Activated CD4-positive, alpha-beta memory T cell treated with anti-CD3 and anti-CD28 coated beads for 36 hours (primary cell): ENCODE measurements around the gene SMG5. TPM values are rescaled to one million over a fixed set of nuclear protein-coding genes. Genes with fewer than 3 reads are reported as not detected.
A peak's percentile ranks its signal among the peaks of the same experiment; 100 is the strongest.
"Not testable (repeated sequence)": the region's sequence is repeated elsewhere in the genome, so short reads cannot be mapped to it uniquely, and the experiment has no call there.

Source experiments
- CTCF ChIA-PET: fragments of 350-600 bp; sonication (Branson Sonifier 250); formaldehyde crosslinking; loops from one replicate; lab custom pipeline; 2021; ENCODE audit warnings: antibody characterized with exemption, inconsistent platforms; lab: Charles Lee
- POLR2A ChIA-PET: fragments of 350-600 bp; sonication (Branson Sonifier 250); formaldehyde crosslinking; loops from one replicate; lab custom pipeline; 2021; ENCODE audit warnings: antibody characterized with exemption; lab: Charles Lee
- DNase-seq: peaks from one replicate; pipeline ENCODE4 v3.0.0-alpha.2; 2020
- H3K27ac Mint-ChIP-seq: one replicate; pipeline ENCODE4 v1.8.0; 2021; ENCODE audit warnings: mixed read lengths
- H3K27me3 Mint-ChIP-seq: one replicate; pipeline ENCODE4 v1.8.0; 2021; ENCODE audit warnings: mixed read lengths
- H3K36me3 Mint-ChIP-seq: one replicate; pipeline ENCODE4 v1.8.0; 2021; ENCODE audit warnings: mixed read lengths
- H3K4me1 Mint-ChIP-seq: one replicate; pipeline ENCODE4 v1.8.0; 2021; ENCODE audit warnings: low read depth, mixed read lengths
- H3K4me3 Mint-ChIP-seq: one replicate; pipeline ENCODE4 v1.8.0; 2021; ENCODE audit warnings: mild to moderate bottlenecking, mixed read lengths
- H3K9me3 Mint-ChIP-seq: one replicate; pipeline ENCODE4 v1.8.0; 2021; ENCODE audit warnings: mixed read lengths
- intact Hi-C: fragments of 100-400 bp; cut with micrococcal nuclease; formaldehyde crosslinking; loops from one replicate; pipeline ENCODE4 v1.15.1; 2023
- total RNA-seq, 2 experiments: library from RNA; stranded (reverse); gene quantifications; one replicate each; pipeline ENCODE4 v1.2.3, GENCODE V29; 2021

SMG5 gene, protein sequence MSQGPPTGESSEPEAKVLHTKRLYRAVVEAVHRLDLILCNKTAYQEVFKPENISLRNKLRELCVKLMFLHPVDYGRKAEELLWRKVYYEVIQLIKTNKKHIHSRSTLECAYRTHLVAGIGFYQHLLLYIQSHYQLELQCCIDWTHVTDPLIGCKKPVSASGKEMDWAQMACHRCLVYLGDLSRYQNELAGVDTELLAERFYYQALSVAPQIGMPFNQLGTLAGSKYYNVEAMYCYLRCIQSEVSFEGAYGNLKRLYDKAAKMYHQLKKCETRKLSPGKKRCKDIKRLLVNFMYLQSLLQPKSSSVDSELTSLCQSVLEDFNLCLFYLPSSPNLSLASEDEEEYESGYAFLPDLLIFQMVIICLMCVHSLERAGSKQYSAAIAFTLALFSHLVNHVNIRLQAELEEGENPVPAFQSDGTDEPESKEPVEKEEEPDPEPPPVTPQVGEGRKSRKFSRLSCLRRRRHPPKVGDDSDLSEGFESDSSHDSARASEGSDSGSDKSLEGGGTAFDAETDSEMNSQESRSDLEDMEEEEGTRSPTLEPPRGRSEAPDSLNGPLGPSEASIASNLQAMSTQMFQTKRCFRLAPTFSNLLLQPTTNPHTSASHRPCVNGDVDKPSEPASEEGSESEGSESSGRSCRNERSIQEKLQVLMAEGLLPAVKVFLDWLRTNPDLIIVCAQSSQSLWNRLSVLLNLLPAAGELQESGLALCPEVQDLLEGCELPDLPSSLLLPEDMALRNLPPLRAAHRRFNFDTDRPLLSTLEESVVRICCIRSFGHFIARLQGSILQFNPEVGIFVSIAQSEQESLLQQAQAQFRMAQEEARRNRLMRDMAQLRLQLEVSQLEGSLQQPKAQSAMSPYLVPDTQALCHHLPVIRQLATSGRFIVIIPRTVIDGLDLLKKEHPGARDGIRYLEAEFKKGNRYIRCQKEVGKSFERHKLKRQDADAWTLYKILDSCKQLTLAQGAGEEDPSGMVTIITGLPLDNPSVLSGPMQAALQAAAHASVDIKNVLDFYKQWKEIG
- 10 to 100 TPM; 65.1 to 68.0 TPM for total RNA-seq

DNA sequence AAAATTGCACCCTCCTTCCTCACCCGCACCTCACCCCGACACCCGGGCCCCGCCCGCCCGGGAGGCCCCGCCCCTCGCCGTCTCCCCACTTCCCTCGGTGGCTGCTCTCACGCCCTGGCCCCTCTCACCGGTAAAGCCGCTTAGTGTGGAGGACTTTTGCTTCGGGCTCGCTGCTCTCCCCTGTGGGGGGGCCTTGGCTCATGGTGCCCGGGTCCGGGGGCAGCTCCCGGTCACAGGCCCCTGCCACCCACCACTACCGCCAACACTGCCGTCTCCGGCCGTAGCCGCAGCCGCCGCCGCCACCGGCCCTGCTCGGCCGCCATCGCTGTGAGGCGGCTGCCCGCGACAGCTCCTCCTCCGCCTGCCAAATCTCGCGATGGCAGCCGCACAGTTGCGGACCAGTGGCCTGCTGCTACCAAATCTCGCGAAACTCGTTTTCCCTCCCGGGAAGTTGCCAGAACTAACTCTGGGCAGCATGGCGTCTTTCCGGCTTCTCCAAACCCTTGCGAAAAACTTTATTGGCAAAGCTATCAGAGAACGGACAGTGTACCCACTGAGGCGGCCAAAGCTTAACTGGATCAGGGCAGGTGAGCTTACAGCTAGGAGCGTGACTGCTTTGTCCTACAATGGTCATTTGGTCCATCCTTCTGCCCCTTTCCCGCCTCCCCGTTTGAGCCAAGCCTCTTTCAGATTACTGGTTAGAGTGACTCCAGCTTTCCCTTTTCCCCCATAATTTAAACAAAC is at the start of gene SMG5:
Gene SMG5 (minus strand): TSS at position 347 of the 744 bp plus-strand sequence. CDS start 145 bp downstream, at position 202.
- ChIA-PET POLR2A (interaction anchor here (0.5 to 3.3 kb wide), 17 partner anchors 12 to 424 kb away, joined by 3 to 15 read pairs (median 4); partner anchors contain the start of genes CCT3, GLMP, KHDC4 and PMF1), CTCF (interaction anchor here (0.7 to 2.7 kb wide), 11 partner anchors 11 to 216 kb away, joined by 3 to 11 read pairs (median 4); partner anchors contain the start of gene GLMP)
- peaks cover 24% of the 10 kb centered on the region for H3K36me3 Mint-ChIP-seq
- DNase-seq, result peak; percentile 98
- no peaks in the 10 kb centered on the region for H3K9me3 Mint-ChIP-seq
- no peaks in the 10 kb centered on the region for H3K27me3 Mint-ChIP-seq
- peak within 1 kb of the TSS; percentile 95 for H3K4me3 Mint-ChIP-seq
- H3K27ac Mint-ChIP-seq, result peak within 1 kb of the TSS; percentile 95
- H3K4me1 Mint-ChIP-seq, result peaks cover 38% of the 10 kb centered on the region
- intact Hi-C loops, result loop anchor here (1.0 to 5.0 kb wide), 8 partner anchors 13 to 460 kb away; partner anchors contain the start of genes CCT3, GLMP, MRPL24 and PMF1

DNA sequence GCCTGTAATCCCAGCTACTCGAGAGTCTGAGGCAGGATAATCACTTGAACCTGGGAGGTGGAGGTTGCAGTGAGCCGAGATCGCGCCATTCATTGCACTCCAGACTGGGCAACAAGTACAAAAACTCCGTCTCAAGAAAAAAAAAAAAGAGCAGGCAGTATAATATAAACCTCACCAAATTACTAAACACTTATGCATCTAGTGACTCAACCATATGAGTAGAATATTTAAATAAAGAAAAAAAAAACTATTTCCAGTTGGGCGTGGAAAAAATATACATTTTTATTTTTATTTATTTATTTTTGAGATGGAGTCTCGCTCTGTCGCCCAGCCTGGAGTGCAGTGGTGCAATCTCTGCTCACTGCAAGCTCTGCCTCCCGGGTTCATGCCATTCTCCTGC is 40.6 kb upstream of the SMG5 start:
- H3K4me3 Mint-ChIP-seq, H3K9me3 Mint-ChIP-seq, DNase-seq, H3K4me1 Mint-ChIP-seq, POLR2A ChIA-PET, H3K27ac Mint-ChIP-seq, intact Hi-C loops, H3K27me3 Mint-ChIP-seq: not testable (repeated sequence)
- CTCF ChIA-PET, result interaction anchor here (1.4 kb wide), 1 partner anchor 13 kb away, joined by 3 read pairs; no protein-coding TSS in a partner anchor
- peaks cover 37% of the 10 kb centered on the region for H3K36me3 Mint-ChIP-seq

DNA sequence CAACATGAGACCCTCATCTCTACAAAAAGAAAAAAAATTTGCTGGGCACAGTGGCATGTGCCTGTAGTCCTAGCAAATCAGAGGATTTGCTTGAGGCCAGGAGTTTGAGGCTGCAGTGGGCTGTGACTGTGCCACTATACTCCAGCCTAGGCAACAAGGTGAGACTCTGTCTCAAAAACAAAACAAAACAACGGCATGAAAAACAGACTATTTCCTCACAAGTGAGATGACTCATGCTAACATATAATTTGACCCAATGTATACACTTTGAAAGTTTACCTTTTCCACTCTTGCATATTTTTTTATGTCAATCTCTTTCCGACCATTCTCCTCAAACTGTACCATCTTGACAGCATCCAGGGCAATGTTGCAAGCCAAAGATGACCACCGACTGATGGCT is 37.9 kb upstream of the SMG5 start:
- no peak overlapping the region for H3K4me3 Mint-ChIP-seq
- H3K27me3 Mint-ChIP-seq, result no peaks in the 10 kb centered on the region
- peaks cover 55% of the 10 kb centered on the region for H3K36me3 Mint-ChIP-seq
- POLR2A ChIA-PET, result no interaction called here
- no peak overlapping the region for H3K27ac Mint-ChIP-seq
- H3K4me1 Mint-ChIP-seq, result no peaks in the 10 kb centered on the region
- H3K9me3 Mint-ChIP-seq, result no peaks in the 10 kb centered on the region
- CTCF ChIA-PET, result interaction anchor here (1.2 to 2.7 kb wide), 3 partner anchors 15 to 174 kb away, joined by 3 to 9 read pairs (median 4); no protein-coding TSS in a partner anchor
- DNase-seq, result no peak
- intact Hi-C loops, result no loop called here

DNA sequence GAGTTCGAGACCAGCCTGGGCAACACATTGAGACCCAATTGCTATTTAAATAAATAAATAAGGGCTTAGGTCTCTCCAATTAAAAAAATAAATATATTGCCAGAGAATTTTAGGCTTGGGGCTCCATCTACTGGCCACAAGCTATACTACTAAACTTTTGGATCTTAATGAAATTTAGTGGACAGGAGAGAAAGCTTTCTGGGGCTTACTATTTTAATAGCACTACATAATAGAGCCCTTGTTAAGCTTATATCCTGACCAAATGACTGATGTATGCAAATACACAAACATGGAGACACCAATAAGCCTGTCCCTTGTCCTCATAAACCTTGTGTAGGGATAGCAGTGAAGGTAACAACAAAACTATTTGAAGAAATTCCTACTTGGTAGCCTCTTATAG is 37.0 kb upstream of the SMG5 start:
- H3K4me1 Mint-ChIP-seq, result no peaks in the 10 kb centered on the region
- CTCF ChIA-PET, result interaction anchor here (0.5 to 2.7 kb wide), 26 partner anchors 9 to 325 kb away, joined by 3 to 11 read pairs (median 4); partner anchors contain the start of genes CCT3, GLMP, SMG5 and TSACC
- H3K4me3 Mint-ChIP-seq, result no peak overlapping the region
- no peaks in the 10 kb centered on the region for H3K9me3 Mint-ChIP-seq
- H3K36me3 Mint-ChIP-seq, result peaks cover 55% of the 10 kb centered on the region
- POLR2A ChIA-PET, result interaction anchor here (0.9 kb wide), 1 partner anchor 39 kb away, joined by 3 read pairs; no protein-coding TSS in a partner anchor
- DNase-seq, result no peak
- no peaks in the 10 kb centered on the region for H3K27me3 Mint-ChIP-seq
- intact Hi-C loops, result loop anchor here (1.0 kb wide), 1 partner anchor 173 kb away; no protein-coding TSS in a partner anchor
- no peak overlapping the region for H3K27ac Mint-ChIP-seq

DNA sequence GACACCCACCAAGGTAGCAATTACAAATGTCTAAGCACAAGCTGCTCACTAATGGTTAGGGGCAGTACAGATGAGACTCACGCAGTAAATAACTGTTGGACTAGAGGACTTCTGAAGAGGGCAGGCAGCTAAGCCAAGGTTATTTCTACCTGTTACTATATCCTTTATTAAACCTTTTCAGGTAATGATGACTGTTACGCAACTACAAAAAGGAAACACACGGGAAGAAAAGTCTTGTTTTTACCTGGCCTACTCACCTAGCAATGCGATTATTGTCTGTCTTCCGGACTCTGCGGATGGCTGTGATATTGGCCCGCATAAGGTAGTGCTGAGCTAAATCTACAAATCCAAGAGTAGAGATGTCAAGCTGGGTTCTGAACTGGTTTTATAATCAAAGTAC is 34.3 kb upstream of the SMG5 start:
- Mint-ChIP-seq H3K9me3 (no peaks in the 10 kb centered on the region), H3K27ac (no peak overlapping the region), H3K4me3 (no peak overlapping the region), H3K27me3 (no peaks in the 10 kb centered on the region), H3K4me1 (no peaks in the 10 kb centered on the region), H3K36me3 (peaks cover 58% of the 10 kb centered on the region)
- intact Hi-C loops, result no loop called here
- POLR2A ChIA-PET, result no interaction called here
- no peak for DNase-seq
- CTCF ChIA-PET, result no interaction called here

DNA sequence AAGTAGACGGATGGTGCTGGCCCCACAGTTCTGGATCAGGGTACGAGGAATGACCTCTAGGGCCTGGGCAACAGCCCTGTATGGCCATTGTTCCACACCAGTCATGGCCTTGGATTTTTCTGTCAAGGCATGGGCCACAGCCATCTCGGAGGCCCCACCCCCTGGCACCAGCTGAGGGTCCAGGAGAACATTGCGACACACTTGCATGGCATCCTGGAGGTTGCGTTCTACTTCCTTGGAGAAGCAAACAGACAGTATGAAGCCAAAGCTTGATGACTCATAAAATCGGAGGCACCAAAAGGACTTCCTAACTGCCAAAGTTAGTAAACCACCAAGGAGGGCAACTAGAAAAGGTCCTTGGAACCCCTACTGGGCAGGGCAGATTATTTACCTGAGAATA is 28.3 kb upstream of the SMG5 start:
- CTCF ChIA-PET, result interaction anchor here (1.1 kb wide), 1 partner anchor 8 kb away, joined by 4 read pairs; no protein-coding TSS in a partner anchor
- intact Hi-C loops, result no loop called here

DNA sequence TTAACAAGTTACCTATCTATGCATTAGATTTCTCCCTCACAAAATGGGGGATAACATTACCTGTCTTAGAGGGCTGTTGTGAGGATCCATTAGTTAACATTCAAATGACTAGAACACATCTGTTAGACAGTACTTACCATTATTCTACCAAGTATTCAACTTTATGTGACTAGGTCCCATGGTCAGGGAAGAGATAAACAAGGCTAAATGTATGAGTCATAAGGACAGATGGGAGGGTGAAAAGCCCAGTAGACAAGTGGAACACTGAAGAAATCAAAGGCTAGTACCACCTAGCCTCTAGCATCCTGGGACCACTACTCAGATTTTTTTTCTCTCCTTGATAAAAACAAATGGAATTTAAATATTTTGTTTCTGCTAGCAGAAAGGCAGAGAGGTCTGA is 25.5 kb upstream of the SMG5 start:
- Mint-ChIP-seq H3K4me1 (no peaks in the 10 kb centered on the region), H3K27ac (no peak overlapping the region), H3K9me3 (no peaks in the 10 kb centered on the region), H3K36me3 (peaks cover 29% of the 10 kb centered on the region), H3K27me3 (no peaks in the 10 kb centered on the region), H3K4me3 (no peak overlapping the region)
- ChIA-PET CTCF (interaction anchor here (2.3 kb wide), 1 partner anchor 11 kb away, joined by 5 read pairs; no protein-coding TSS in a partner anchor), POLR2A (no interaction called here)
- intact Hi-C loops, result no loop called here
- no peak for DNase-seq

More for the DNA sequence above, 28.3 kb upstream of the SMG5 start:
- H3K4me1 Mint-ChIP-seq, result no peaks in the 10 kb centered on the region
- H3K27ac Mint-ChIP-seq, result no peak overlapping the region
- H3K36me3 Mint-ChIP-seq, result peaks cover 39% of the 10 kb centered on the region
- POLR2A ChIA-PET, result interaction anchor here (0.7 kb wide), 1 partner anchor 15 kb away, joined by 3 read pairs; the partner anchor contains the start of gene GLMP
- H3K27me3 Mint-ChIP-seq, result no peaks in the 10 kb centered on the region
- H3K4me3 Mint-ChIP-seq, result no peak overlapping the region
- no peaks in the 10 kb centered on the region for H3K9me3 Mint-ChIP-seq
- DNase-seq, result no peak

DNA sequence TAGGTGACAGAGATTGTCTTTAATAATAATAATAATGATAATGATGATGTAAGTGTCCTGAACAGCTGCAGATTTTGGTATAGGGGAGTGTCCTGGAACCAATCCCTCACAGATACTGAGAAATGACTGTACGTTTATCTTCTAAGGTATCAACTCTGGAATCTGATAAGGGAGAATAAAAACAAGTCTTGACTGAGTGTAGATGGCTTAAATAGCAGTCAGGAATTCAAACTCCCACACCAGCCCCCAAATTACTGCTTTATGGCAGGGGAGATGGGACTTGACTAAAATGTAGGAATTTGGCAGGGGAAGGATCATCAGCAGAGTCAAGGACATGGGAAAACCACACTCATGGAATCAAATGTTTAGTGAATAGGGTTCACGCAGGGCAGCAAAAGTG is 22.6 kb upstream of the SMG5 start:
- H3K9me3 Mint-ChIP-seq, result no peaks in the 10 kb centered on the region
- DNase-seq, result no peak
- CTCF ChIA-PET, result interaction anchor here (0.9 to 1.2 kb wide), 2 partner anchors 30 to 81 kb away, joined by 3 read pairs; no protein-coding TSS in a partner anchor
- intact Hi-C loops, result no loop called here
- POLR2A ChIA-PET, result no interaction called here
- H3K4me1 Mint-ChIP-seq, result no peaks in the 10 kb centered on the region
- H3K27ac Mint-ChIP-seq, result no peak overlapping the region
- peaks cover 21% of the 10 kb centered on the region for H3K36me3 Mint-ChIP-seq
- H3K4me3 Mint-ChIP-seq, result no peak overlapping the region
- no peaks in the 10 kb centered on the region for H3K27me3 Mint-ChIP-seq

DNA sequence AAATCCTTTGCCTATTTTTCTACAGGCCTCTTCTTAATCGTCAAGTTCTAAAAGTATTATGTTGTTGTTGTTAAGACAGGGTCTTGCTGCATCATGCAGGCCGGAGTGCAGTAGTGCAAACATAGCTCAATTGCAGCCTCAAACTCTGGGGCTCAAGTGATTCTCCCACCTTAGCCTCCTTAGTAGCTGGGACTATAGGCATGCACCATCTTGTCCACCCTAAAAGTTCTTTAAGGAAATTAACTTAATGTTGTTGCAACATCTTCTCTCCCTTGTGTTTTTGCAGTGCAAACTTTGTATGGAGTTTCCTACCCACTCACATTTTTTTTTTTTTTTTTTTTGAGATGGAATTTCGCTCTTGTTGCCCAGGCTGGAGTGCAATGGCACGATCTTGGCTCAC is 20.6 kb upstream of the SMG5 start:
- intact Hi-C loops, result no loop called here
- H3K4me1 Mint-ChIP-seq, result no peaks in the 10 kb centered on the region
- no peaks in the 10 kb centered on the region for H3K27me3 Mint-ChIP-seq
- no peak overlapping the region for H3K27ac Mint-ChIP-seq
- H3K4me3 Mint-ChIP-seq, result no peak overlapping the region
- H3K36me3 Mint-ChIP-seq, result peaks cover 12% of the 10 kb centered on the region
- no peak for DNase-seq
- ChIA-PET POLR2A (no interaction called here), CTCF (interaction anchor here (1.6 kb wide), 1 partner anchor 16 kb away, joined by 6 read pairs; no protein-coding TSS in a partner anchor)
- no peaks in the 10 kb centered on the region for H3K9me3 Mint-ChIP-seq

DNA sequence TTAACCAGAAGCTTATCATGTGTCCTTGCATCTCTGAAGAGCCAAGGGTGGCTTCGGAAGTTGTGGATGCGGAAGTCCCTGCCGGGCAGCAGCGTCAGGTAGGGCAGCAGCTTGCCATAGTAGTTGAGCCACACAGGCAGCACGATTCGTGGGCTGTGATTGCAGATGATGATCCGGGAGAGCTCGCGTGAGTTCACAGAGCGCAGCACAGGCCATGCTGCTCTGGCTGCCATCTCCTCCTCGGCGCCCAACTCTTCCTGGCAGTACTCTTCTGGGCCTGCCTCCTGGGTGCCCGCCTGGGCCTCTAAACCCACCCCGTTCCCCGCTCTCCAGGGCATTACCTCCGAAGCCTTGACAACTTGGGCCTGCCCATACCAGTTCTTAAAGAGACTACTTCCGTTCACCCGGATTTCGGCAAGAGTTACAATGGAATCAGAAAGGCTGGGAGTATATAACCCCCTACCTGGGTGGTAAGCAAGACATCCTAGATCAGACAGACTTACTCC is 16.3 kb upstream of the SMG5 start, which contains the start of gene VHLL:
Gene VHLL (minus strand): TSS at position 456 of the 506 bp plus-strand sequence. CDS start 118 bp downstream, at position 338.
- peaks cover 16% of the 10 kb centered on the region for H3K4me1 Mint-ChIP-seq
- no peaks in the 10 kb centered on the region for H3K9me3 Mint-ChIP-seq
- no peak within 1 kb of the TSS for H3K27ac Mint-ChIP-seq

More for the DNA sequence above, 16.3 kb upstream of the SMG5 start, which contains the start of gene VHLL:
- H3K4me3 Mint-ChIP-seq, result no peak within 1 kb of the TSS
- H3K27me3 Mint-ChIP-seq, result no peaks in the 10 kb centered on the region
- no peak for DNase-seq
- no peaks in the 10 kb centered on the region for H3K36me3 Mint-ChIP-seq
- ChIA-PET CTCF (no interaction called here), POLR2A (no interaction called here)
- intact Hi-C loops, result no loop called here
